Stimulated activated CD8-positive, alpha-beta memory T cell treated with anti-CD3 and anti-CD28 coated beads, Interleukin-12 subunit alpha, Interleukin-12 subunit beta, amount 100 ng/mL, for 24 hours (primary cell): ENCODE measurements around the gene WIPF2.

Experiments used
- DNase-seq: peaks from one replicate; pipeline ENCODE4 v3.0.0-alpha.2; 2020; ENCODE audit errors: extremely low read depth

The WIPF2 gene

GRCh38 chr17:40218740-40219593, at the start of gene WIPF2:
Gene WIPF2 (plus strand): TSS chr17:40219304. CDS start chr17:40256460, 37,156 bp downstream.
- DNase-seq, result peak; percentile 93

GRCh38 chr17:40170325-40170724, 48.8 kb upstream of the WIPF2 start:
- no peak for DNase-seq

- DNase-seq, result no peak
These were observed 47.4 kb upstream of the WIPF2 start for GRCh38 chr17:40171750-40172149.

DNA sequence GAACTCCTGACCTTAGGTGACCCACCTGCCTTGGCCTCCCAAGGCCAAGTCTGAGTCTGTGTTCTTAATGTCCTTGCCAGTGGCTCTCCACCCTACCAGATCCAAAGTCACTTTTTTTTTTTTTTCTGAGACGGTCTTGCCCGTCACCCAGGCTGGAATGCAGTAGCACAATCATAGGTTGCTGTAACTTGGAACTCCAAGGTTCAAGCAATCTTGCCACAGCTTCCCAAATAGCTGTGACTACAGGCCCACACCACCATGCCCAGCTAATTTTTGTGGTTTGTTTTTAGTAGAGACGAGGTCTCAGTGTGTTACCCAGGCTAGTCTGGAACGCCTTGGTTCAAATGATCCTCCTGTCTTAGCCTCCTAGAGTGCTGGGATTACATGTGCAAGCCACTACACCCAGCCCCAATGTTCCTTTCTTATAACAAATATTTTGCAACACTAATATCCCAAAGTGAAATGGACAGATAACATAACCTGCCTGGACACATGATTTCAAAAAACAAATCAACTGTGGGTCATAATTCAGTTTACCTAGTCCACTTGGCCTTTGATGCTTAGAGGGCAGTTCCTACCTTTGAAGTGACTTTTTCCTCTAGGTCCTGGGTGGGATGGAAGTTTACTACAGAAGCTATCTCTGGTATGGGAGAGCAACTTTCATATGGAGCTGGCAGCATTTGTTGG, 45.9 kb upstream of the WIPF2 start:
- DNase-seq, result no peak

- no peak for DNase-seq
These were observed 45.3 kb upstream of the WIPF2 start for GRCh38 chr17:40173778-40174135.

- DNase-seq, result no peak
These were observed 44.6 kb upstream of the WIPF2 start for GRCh38 chr17:40174514-40174913.

DNA sequence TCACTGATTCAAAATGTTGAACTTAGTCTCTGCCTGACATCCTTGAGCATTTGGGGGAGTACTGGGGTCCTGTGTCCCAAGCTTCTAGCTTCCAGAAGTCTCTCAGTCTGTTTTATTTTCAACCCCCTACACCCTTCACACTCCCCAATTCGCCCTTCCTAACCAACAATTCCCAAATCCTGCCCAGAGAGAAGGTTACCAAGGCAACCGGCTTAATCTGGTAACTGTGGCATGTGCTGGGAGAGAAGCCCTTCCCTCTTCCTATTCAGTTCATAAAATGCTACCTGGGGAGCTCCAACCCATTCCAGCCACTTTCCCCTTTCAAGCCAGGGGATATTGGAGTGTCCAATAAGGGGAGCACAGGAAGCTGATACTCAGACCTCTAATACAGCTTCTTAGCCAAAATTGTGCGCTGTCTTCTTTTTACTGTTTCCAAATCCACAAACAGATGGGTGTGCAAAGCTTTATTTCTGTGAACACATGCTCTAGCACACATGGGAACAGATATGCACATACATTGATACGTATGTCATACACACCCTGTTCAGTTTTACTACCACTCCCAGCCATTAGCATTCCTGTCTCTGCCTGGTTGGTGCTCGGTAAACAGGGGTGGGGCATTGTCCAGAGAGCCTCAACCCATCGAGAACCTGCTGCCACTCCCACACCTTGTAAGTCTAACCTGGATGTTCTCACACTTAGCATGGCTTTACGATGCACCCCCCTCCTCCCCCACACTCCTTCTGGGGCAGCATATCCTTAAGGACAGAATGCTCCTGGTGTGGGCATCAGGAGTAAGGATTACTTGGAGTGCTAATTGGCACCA, 43.0 kb upstream of the WIPF2 start:
- DNase-seq, result no peak

GRCh38 chr17:40176754-40177110, 42.4 kb upstream of the WIPF2 start:
- no peak for DNase-seq

GRCh38 chr17:40177275-40177874, 41.7 kb upstream of the WIPF2 start, which contains the start of gene RAPGEFL1:
Gene RAPGEFL1 (plus strand): TSS chr17:40177470. CDS start chr17:40177862, 392 bp downstream.
- DNase-seq, result peak; percentile 71

- DNase-seq, result no peak
These were observed 41.0 kb upstream of the WIPF2 start for GRCh38 chr17:40178021-40178601.

DNA sequence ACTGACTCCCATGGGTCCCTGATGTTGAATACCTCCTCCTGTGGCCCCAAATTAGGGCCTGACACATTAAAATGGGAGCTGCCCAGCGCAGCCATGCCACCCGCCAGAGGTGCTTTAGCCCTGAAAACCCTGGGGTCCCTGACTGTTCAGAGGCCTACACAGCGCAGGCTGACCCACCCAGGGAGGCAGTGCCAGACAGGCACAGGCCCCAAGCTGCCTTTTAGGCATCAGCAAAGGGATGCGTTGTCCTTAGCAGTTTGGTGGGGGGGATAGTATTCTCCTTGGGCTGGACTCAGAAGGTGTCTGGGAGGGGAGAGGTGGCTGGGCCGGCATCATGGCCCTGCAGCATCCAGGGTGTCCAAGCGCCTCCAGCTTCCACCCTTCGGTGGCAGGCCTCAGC, 40.4 kb upstream of the WIPF2 start:
- DNase-seq, result no peak

GRCh38 chr17:40179923-40180659, 39.0 kb upstream of the WIPF2 start:
- no peak for DNase-seq

- no peak for DNase-seq
These were observed 38.4 kb upstream of the WIPF2 start for GRCh38 chr17:40180694-40181093.

GRCh38 chr17:40181205-40181604, 37.9 kb upstream of the WIPF2 start:
- DNase-seq, result no peak

- DNase-seq, result no peak
These were observed 36.5 kb upstream of the WIPF2 start for GRCh38 chr17:40182606-40183005.

GRCh38 chr17:40187238-40187637, 31.9 kb upstream of the WIPF2 start:
- DNase-seq, result no peak

DNA sequence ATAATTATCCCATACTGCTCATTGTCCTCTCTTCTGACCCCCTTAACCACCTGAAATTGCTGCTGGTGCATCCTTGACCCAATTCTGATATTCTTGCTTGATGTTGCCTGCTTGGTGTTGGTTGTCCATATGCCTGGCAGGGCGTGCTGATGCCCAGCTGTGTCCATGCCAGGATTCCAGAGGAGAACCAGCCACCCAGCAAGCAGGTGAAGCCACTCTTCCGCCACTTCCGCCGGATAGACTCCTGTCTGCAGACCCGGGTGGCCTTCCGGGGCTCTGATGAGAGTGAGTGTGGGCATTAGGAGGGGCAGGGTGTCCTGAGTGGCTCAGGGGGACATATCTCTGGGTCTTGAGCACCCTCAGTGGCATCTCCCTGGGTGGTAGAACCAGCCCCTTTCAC, 30.4 kb upstream of the WIPF2 start:
- no peak for DNase-seq

DNA sequence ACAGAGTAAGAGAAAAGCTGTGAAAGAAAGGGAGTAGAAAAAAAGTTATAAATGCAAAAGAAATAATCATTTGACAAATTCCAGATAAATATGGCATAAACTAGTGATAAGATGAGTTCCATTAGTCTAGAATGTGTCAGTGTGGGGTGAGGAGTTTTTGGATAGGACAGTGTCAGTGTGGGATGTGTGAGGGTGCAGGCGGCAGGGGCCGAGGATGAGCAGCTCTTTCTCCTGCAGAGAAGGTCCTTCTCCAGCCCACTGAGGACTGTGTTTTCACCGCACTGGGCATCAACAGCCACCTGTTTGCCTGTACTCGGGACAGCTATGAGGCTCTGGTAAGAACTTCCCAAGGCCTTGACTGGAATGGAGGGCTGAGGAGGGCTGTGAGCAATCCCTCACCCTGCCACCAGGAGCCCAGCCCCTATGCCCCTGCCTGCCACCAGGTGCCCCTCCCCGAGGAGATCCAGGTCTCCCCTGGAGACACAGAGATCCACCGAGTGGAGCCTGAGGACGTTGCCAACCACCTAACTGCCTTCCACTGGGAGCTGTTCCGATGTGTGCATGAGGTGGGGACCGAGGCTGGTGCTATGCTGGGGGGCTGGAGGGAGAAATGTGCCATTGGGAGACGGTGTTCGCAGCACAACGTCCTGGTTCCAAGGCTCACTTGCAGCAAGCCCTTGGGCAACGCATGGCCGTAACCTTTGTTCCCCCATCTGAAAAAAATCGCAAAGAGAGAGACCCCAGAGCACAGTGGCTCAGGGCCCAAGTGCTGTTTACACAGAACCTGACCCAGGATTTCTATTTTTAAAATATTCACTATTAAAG, 28.7 kb upstream of the WIPF2 start:
- no peak for DNase-seq

- no peak for DNase-seq
These were observed 27.6 kb upstream of the WIPF2 start for GRCh38 chr17:40191237-40192208.
